Muscle layer of colon (tissue), 2 donors: ENCODE results near the gene OTUB1.

Experiments
- H3K27ac ChIP-seq: one replicate; pipeline ENCODE4 v1.7.0; 2013; ENCODE audit warnings: low read depth, mild to moderate bottlenecking, low read length, moderate library complexity
- H3K27me3 ChIP-seq, 2 donors: one replicate each; pipeline ENCODE4 v1.7.0; 2013; ENCODE audit warnings: low read length in 2 of 2, mild to moderate bottlenecking in 2 of 2; ENCODE audit not compliant: insufficient read depth in 2 of 2, control insufficient read depth in 1 of 2
- H3K36me3 ChIP-seq: one replicate; pipeline ENCODE4 v1.7.0; 2013; ENCODE audit warnings: mild to moderate bottlenecking, low read length; ENCODE audit not compliant: insufficient read depth
- H3K4me1 ChIP-seq: one replicate; pipeline ENCODE4 v1.7.0; 2013; ENCODE audit warnings: mild to moderate bottlenecking, low read length; ENCODE audit not compliant: insufficient read depth
- H3K4me3 ChIP-seq, 2 donors: one replicate each; pipeline ENCODE4 v1.7.0; 2013; ENCODE audit warnings: low read length in 2 of 2, low read depth in 1 of 2, mild to moderate bottlenecking in 1 of 2, moderate library complexity in 1 of 2
- H3K9ac ChIP-seq: one replicate; pipeline ENCODE4 v1.7.0; 2013; ENCODE audit warnings: low read length
- H3K9me3 ChIP-seq: one replicate; pipeline ENCODE4 v1.7.0; 2013; ENCODE audit warnings: mild to moderate bottlenecking, low read length
- donor health status: abdominal sarcoma.
- donor health status: Adenocarcinoma of cecum.

OTUB1 gene

DNA sequence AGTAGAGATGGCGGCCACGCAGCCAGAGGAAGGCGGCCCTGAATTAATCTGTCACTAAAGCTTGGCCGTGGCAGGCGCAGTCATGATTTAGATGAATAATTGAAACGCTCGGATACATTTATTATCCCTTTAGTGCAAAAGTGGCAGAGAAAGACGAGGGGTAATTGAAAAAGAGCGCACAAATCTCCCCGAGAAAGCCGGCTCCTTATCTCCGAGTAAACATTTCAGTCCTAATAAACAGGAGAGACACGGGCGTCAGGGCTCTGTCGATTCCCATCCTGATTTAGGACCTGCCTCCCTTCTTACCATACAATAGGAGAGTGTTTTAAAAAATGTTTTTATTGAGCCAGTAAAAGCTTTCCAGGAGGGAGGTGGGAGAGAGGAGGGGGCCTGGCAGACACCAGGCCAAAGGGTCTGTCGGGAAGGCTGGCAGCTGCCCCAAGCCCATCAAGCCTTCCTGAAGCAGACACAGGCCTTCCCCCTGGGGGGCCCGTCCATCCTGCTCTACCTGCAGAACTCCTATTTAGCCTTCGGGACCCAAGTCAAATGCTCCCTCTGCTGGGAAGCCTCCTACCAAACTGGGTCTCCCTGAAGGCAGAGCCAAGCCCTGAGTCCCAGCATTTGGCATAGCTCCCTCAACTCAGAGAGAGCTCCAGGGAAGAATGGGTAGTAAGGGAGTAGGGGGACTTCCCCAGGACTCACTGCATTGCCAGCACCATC lies 22.8 kb downstream of the OTUB1 start:
- Histone ChIP-seq H3K9ac (no peak overlapping the region), H3K4me3 (no peak overlapping the region), H3K27ac (no peak overlapping the region), H3K27me3 (peaks cover 0 to 7% of the 10 kb centered on the region in 2 donors), H3K4me1 (no peaks in the 10 kb centered on the region), H3K9me3 (no peaks in the 10 kb centered on the region), H3K36me3 (no peaks in the 10 kb centered on the region)

DNA sequence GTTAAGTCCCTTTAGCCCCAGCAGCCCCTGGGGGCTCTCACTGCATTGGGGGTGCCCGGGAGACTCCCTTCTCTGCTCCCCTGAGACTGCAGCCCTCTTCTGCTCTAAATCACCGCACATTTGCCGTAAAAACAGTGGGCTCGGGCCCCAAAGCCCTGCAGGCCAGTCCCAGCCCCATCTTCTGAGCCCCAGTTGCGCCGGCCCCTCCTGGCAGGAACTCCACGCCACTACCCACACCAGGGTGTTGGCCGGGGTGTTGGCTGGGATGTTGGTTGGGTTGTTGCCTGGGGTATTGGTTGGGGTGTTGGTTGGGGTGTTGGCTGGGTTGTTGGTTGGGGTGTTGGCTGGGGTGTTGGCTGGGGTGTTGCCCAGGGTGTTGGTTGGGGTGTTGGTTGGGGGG lies 23.5 kb downstream of the OTUB1 start:
- Histone ChIP-seq H3K27ac (no peak overlapping the region), H3K9me3 (no peaks in the 10 kb centered on the region), H3K36me3 (no peaks in the 10 kb centered on the region), H3K4me3 (no peak overlapping the region), H3K27me3 (peaks cover 0 to 7% of the 10 kb centered on the region in 2 donors), H3K4me1 (no peaks in the 10 kb centered on the region), H3K9ac (no peak overlapping the region)

DNA sequence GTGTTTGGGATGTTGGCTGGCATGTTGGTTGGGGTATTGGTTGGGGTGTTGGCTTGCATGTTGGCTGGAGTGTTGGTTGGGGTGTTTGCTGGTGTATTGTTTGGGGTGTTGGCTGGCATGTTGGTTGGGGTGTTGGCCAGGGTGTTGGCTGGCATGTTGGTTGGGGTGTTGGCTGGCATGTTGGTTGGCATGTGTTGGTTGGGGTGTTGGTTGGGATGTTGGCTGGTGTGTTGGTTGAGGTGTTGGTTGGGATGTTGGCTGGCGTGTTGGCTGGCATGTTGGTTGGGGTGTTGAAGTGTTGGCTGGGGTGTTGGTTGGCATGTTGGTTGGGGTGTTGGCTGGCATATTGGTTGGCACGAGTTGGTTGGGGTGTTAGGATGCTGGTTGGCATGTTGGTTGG lies 24.5 kb downstream of the OTUB1 start:
- Histone ChIP-seq H3K4me3 (no peak overlapping the region), H3K9me3 (no peaks in the 10 kb centered on the region), H3K4me1 (no peaks in the 10 kb centered on the region), H3K27ac (no peak overlapping the region), H3K9ac (no peak overlapping the region), H3K27me3 (peaks cover 0 to under 1% of the 10 kb centered on the region in 2 donors), H3K36me3 (no peaks in the 10 kb centered on the region)

DNA sequence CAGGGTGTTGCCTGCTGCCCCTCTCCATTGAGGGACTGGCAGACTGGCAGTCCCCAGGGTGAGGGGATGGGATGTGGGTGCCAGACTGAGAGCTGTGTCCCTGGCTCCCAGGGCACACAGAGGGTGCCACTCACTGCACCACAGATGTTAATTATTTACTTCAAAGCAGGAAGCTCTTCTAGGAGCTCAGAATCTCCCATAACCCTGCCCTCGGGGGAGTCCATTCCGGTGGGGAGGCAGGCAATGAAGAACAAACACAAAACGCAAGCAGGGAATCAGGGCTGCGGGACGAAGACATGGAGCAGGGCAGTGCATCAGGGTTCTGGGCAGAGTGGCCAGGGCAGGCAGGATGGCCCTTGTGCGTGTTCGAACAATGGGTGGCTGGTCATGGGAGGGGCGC lies 25.1 kb downstream of the OTUB1 start:
- H3K9ac ChIP-seq = no peak overlapping the region
- no peak overlapping the region for H3K4me3 ChIP-seq
- H3K4me1 ChIP-seq = no peaks in the 10 kb centered on the region
- H3K27ac ChIP-seq = no peak overlapping the region
- no peaks in the 10 kb centered on the region for H3K36me3 ChIP-seq
- no peaks in the 10 kb centered on the region for H3K27me3 ChIP-seq
- H3K9me3 ChIP-seq = no peaks in the 10 kb centered on the region

DNA sequence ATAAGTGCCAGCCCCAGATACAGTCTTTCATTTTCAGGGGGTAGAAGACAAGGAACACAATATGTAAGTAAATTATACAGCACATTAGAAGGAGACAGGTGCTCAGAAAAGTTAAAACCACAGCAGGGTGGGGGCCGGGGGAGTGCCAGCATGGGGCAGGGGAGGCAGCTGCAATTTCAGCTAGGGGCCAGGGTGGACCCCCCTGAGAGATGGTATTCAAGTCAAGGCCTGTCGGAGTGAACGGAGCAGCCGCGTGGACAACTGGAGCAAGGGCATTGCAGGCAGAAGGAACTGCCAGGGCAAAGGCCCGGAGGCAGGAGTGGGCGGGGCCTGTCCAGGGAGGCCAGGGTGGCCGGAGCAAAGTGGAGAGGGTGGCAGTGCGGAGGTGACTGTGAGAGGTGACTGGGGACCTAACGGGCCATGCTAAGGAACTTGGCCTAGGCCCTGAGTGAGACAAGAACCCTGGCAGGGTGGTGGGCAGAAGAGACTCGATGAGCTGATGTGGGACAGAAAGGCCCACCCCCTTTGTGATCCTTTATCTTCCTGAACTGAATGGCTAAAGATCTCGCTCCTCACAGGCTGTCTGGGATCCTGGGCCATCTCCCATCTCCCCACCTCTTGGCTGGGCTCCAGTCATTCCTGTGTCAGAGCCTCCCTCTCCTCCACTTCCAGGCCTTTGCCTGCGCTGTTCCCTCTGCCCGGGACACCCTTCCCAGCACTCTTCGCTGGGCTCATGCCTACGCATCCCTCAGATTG lies 27.1 kb downstream of the OTUB1 start:
- Histone ChIP-seq H3K27ac (no peak overlapping the region), H3K4me3 (no peak overlapping the region), H3K9ac (no peak overlapping the region), H3K27me3 (no peaks in the 10 kb centered on the region), H3K36me3 (no peaks in the 10 kb centered on the region), H3K9me3 (no peaks in the 10 kb centered on the region), H3K4me1 (no peaks in the 10 kb centered on the region)

DNA sequence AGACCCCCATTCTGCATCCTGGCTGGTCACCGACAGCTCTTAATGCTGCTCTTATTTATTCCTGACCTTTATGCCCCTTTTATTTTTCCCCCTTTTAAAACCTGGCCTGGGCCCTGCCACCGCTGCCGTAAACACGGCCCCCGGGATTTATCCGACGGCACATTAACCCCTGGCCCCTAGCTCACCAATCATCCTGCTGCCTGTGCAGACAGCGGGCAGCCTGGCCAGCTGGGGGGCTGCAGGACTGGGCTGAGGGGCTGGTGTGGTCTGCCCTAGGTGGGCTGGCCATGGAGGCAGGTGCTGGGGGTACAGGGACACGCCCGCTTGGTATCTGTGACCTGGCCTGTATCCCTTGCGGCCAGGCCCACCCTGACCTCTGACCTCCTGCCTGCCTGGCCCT lies 28.1 kb downstream of the OTUB1 start:
- Histone ChIP-seq H3K27me3 (no peaks in the 10 kb centered on the region), H3K4me3 (no peak overlapping the region), H3K27ac (no peak overlapping the region), H3K4me1 (no peaks in the 10 kb centered on the region), H3K9me3 (no peaks in the 10 kb centered on the region), H3K36me3 (no peaks in the 10 kb centered on the region), H3K9ac (no peak overlapping the region)

DNA sequence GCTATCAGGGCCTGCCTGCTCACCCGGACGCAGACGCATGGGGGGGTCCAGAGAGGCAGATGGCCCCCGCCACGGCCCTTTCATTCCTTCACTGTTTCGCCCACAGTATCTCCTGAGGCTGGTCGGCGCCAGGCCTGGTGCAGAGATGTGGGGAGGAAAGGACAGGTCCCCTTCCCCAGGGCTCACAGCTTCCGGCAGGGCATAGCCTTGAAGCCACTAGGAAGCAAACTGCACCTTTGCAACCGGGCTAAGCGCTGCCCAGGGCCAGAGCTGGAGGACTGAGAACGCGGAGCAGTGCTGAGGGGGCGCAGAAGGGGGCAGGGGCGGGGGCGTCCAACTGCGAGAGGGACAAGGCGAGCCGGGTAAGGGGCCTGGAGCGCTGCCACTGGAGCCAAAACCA lies 29.3 kb downstream of the OTUB1 start:
- no peaks in the 10 kb centered on the region for H3K36me3 ChIP-seq
- H3K4me3 ChIP-seq = no peak overlapping the region
- no peak overlapping the region for H3K27ac ChIP-seq
- no peaks in the 10 kb centered on the region for H3K27me3 ChIP-seq
- H3K9me3 ChIP-seq = no peaks in the 10 kb centered on the region
- no peaks in the 10 kb centered on the region for H3K4me1 ChIP-seq
- no peak overlapping the region for H3K9ac ChIP-seq

DNA sequence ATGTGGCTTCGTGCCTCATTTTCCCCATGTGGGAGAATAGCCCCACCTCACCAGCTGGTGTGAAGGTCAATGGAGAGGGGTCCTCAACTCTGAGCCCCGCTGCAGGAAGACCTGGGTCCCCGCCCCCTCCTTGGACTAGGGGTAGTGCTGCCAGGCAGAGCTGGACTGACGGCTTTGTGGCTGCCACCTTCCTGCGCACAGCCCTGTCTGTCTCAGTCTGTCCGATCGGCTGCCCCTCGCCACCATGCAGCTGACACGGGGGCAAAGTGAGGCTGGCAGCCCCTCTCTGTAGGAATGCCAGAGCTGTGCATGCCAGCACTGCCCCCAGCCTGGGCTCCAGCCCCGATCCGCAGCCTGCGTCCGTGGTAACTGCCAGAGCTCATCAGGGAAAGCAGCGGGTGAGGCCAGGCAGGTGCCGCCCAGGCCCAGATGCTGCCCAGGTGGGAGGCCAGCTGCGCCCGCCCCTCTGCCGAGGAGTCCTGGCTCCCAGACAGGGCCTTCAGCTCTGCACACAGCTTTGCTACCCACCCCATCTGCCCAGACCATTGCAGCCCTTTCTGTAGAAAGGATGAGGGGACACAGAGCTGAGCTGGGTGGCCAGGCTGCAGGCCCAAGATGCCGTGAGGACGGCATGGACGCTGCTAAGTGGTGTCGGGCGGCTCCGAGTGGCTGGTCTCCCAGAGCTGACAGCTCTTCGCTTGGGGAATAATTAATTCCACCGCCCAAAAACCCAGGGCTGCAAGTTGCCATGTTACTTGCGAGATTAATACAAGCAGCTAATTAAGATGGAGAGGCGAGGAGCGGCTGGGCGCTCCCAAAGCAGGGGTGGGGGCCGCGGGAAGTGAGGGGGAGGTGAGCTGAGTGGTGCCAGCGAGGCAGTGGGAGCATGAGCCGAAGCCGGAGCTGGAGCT lies 30.0 kb downstream of the OTUB1 start:
- H3K27ac ChIP-seq = no peak overlapping the region
- H3K9me3 ChIP-seq = no peaks in the 10 kb centered on the region
- no peak overlapping the region for H3K9ac ChIP-seq
- no peaks in the 10 kb centered on the region for H3K4me1 ChIP-seq
- no peaks in the 10 kb centered on the region for H3K27me3 ChIP-seq
- H3K36me3 ChIP-seq = no peaks in the 10 kb centered on the region
- H3K4me3 ChIP-seq = no peak overlapping the region

DNA sequence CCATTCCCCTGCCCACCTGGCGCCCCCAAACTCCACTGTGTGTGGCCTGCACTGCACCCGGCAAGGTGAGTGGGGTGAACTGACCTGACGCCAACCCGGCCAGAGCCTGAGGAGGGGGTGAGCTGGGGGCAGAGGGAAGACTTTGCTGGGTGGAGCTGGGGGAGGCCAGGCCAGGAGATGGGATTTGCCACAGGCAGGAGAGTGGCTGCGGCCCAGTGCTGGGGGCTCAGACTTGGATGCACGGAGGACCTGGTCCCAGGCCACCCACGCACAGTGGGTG lies 31.6 kb downstream of the OTUB1 start:
- no peaks in the 10 kb centered on the region for H3K36me3 ChIP-seq
- H3K9me3 ChIP-seq = no peaks in the 10 kb centered on the region
- H3K4me1 ChIP-seq = no peaks in the 10 kb centered on the region
- H3K27ac ChIP-seq = no peak overlapping the region
- no peak overlapping the region for H3K9ac ChIP-seq
- no peaks in the 10 kb centered on the region for H3K27me3 ChIP-seq
- no peak overlapping the region for H3K4me3 ChIP-seq

DNA sequence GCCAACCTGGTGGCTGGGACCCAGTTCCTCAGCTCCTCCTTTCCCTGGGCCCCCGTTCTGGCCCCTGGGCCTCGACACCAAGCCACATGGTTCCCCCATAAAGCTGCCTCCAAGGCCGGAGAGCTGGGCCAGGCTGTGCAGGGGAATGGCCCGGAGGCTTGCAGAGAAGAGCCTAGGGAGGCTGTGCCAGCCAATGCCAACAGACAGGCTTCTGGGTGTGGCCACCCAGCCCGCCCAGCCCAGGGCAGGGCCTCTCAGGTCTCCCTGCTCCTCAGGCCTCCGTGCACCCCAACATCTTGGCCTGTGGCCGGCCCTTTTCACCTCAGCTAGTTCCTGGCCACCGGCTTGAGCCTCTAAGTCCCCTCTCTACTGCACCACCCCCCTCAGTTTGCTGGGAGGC lies 32.1 kb downstream of the OTUB1 start:
- H3K4me1 ChIP-seq = no peaks in the 10 kb centered on the region
- H3K9ac ChIP-seq = no peak overlapping the region
- H3K9me3 ChIP-seq = no peaks in the 10 kb centered on the region
- no peak overlapping the region for H3K4me3 ChIP-seq
- no peaks in the 10 kb centered on the region for H3K36me3 ChIP-seq
- no peaks in the 10 kb centered on the region for H3K27me3 ChIP-seq
- no peak overlapping the region for H3K27ac ChIP-seq

DNA sequence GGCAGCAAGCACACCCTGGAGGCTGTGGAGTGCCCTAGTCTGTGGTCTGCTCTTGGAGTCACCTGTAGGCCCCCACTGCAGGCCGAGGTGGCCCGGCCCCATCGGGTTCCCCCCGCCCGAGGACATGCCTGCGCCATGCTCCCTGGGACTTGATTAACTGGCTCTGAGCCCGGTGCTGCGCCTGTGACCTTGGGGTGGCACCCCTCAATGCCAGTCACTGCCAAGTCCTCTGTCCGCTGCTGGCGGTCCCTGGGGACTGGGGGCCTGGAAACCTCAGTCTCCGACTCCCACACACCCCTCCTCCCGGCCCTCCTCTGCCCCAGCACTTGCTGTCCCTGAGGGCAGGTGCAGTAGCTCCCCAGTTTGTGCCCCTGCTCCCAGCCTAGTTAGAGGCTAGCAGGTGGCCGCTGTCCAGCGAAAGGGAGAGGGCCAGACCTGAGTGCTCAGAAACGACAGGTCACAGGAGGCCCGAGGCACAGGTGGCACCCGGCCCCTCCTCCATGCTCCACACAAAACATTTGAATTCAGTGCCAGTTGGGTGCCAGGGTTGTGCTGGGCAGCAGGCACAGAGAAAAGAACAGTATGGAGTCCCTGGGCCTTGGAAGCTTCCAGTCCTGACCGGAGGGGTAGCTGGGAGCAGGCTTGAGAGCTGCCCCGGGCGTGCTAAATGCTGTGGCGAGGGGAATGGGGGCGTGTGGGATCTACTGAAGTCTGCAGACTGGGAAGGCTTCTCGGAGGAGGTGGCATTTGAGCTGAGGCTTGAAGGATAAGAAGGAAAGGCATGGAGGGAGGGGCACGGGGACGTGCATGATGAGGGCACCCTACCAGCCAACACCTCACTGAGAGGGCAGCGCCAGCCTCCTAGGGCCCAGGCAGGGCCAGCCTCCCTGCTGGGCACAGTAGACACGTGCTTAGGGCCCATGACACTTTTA lies 33.1 kb downstream of the OTUB1 start:
- H3K9ac ChIP-seq = no peak overlapping the region
- H3K4me3 ChIP-seq = no peak overlapping the region
- no peaks in the 10 kb centered on the region for H3K4me1 ChIP-seq
- no peaks in the 10 kb centered on the region for H3K36me3 ChIP-seq
- H3K27ac ChIP-seq = no peak overlapping the region
- no peaks in the 10 kb centered on the region for H3K9me3 ChIP-seq
- H3K27me3 ChIP-seq = no peaks in the 10 kb centered on the region
